Measurements from ENCODE around the gene GEMIN4. TPM values are rescaled to one million over a fixed set of nuclear protein-coding genes. Genes with fewer than 3 reads are reported as not detected.
"Not testable (repeated sequence)": the region's sequence is repeated elsewhere in the genome, so short reads cannot be mapped to it uniquely, and the experiment has no call there.

Gene GEMIN4
- 19.7 and 20.3 TPM in 2 replicates for total RNA-seq (2014; rRNA removed; shearing (Covaris generic))

- peak within 1 kb of the TSS; percentile 66 for H3K27ac ChIP-seq
- peak within 1 kb of the TSS; percentile 85 for H3K4me3 ChIP-seq
- H3K36me3 ChIP-seq: peaks cover 16% of the 10 kb centered on the region
- no peaks in the 10 kb centered on the region for H3K9me3 ChIP-seq (replicated peaks)
- H3K27me3 ChIP-seq: no peaks in the 10 kb centered on the region
- DNase-seq: peak; percentile 87 to 89
- no peaks in the 10 kb centered on the region for H3K4me1 ChIP-seq
These were observed at the start of gene GEMIN4 for GRCh38 chr17:752002-752619. GEMIN4 (minus strand) TSS chr17:752264; CDS start chr17:752142, 122 bp downstream.

GRCh38 chr17:801660-802059 lies 49.6 kb upstream of the GEMIN4 start:
- H3K4me3 ChIP-seq: no peak overlapping the region
- H3K36me3 ChIP-seq: no peaks in the 10 kb centered on the region
- no peaks in the 10 kb centered on the region for H3K9me3 ChIP-seq (replicated peaks)
- H3K27me3 ChIP-seq: no peaks in the 10 kb centered on the region
- no peak overlapping the region for H3K27ac ChIP-seq
- no peaks in the 10 kb centered on the region for H3K4me1 ChIP-seq
- no peak for DNase-seq

GRCh38 chr17:800446-801242 lies 48.6 kb upstream of the GEMIN4 start:
- Histone ChIP-seq H3K27ac (no peak overlapping the region), H3K9me3 (replicated peaks) (no peaks in the 10 kb centered on the region), H3K4me3 (no peak overlapping the region), H3K36me3 (no peaks in the 10 kb centered on the region), H3K27me3 (no peaks in the 10 kb centered on the region), H3K4me1 (no peaks in the 10 kb centered on the region)
- DNase-seq: no peak

GRCh38 chr17:799261-799660 lies 47.2 kb upstream of the GEMIN4 start:
- no peak overlapping the region for H3K4me3 ChIP-seq
- H3K27ac ChIP-seq: no peak overlapping the region
- no peaks in the 10 kb centered on the region for H3K27me3 ChIP-seq
- DNase-seq: no peak
- H3K4me1 ChIP-seq: no peaks in the 10 kb centered on the region
- H3K36me3 ChIP-seq: no peaks in the 10 kb centered on the region
- H3K9me3 ChIP-seq (replicated peaks): no peaks in the 10 kb centered on the region

GRCh38 chr17:798246-798645 lies 46.2 kb upstream of the GEMIN4 start:
- Histone ChIP-seq H3K9me3 (replicated peaks) (no peaks in the 10 kb centered on the region), H3K4me3 (no peak overlapping the region), H3K27me3 (no peaks in the 10 kb centered on the region), H3K36me3 (no peaks in the 10 kb centered on the region), H3K27ac (no peak overlapping the region), H3K4me1 (no peaks in the 10 kb centered on the region)
- DNase-seq: no peak

GRCh38 chr17:797236-797840 lies 45.3 kb upstream of the GEMIN4 start:
- Histone ChIP-seq H3K4me1 (no peaks in the 10 kb centered on the region), H3K4me3 (no peak overlapping the region), H3K9me3 (replicated peaks) (no peaks in the 10 kb centered on the region), H3K27me3 (no peaks in the 10 kb centered on the region), H3K36me3 (no peaks in the 10 kb centered on the region), H3K27ac (no peak overlapping the region)
- DNase-seq: no peak

GRCh38 chr17:796609-797008 lies 44.5 kb upstream of the GEMIN4 start:
- no peaks in the 10 kb centered on the region for H3K27me3 ChIP-seq
- DNase-seq: no peak
- H3K36me3 ChIP-seq: no peaks in the 10 kb centered on the region; the same call in 1 of the 2 replicates
- no peaks in the 10 kb centered on the region for H3K4me1 ChIP-seq
- no peak overlapping the region for H3K27ac ChIP-seq
- H3K4me3 ChIP-seq: no peak overlapping the region
- H3K9me3 ChIP-seq (replicated peaks): no peaks in the 10 kb centered on the region

GRCh38 chr17:795721-796120 lies 43.7 kb upstream of the GEMIN4 start:
- H3K4me3 ChIP-seq: no peak overlapping the region
- H3K36me3 ChIP-seq: peaks cover 3% of the 10 kb centered on the region; the same call in 1 of the 2 replicates
- H3K27ac ChIP-seq: no peak overlapping the region
- DNase-seq: no peak
- H3K27me3 ChIP-seq: no peaks in the 10 kb centered on the region
- H3K9me3 ChIP-seq (replicated peaks): no peaks in the 10 kb centered on the region
- H3K4me1 ChIP-seq: no peaks in the 10 kb centered on the region

GRCh38 chr17:795276-795675 lies 43.2 kb upstream of the GEMIN4 start:
- Histone ChIP-seq H3K27ac (no peak overlapping the region), H3K36me3 (peaks cover 3% of the 10 kb centered on the region; the same call in 1 of the 2 replicates), H3K27me3 (no peaks in the 10 kb centered on the region), H3K4me1 (no peaks in the 10 kb centered on the region), H3K4me3 (no peak overlapping the region), H3K9me3 (replicated peaks) (no peaks in the 10 kb centered on the region)
- no peak for DNase-seq

- DNase-seq: no peak
- H3K4me3 ChIP-seq: no peak overlapping the region
- no peaks in the 10 kb centered on the region for H3K27me3 ChIP-seq
- no peak overlapping the region for H3K27ac ChIP-seq
- H3K36me3 ChIP-seq: peaks cover 3% of the 10 kb centered on the region; the same call in 1 of the 2 replicates
- no peaks in the 10 kb centered on the region for H3K4me1 ChIP-seq
- H3K9me3 ChIP-seq (replicated peaks): no peaks in the 10 kb centered on the region
These were observed 42.8 kb upstream of the GEMIN4 start for GRCh38 chr17:794876-795275.

GRCh38 chr17:792277-792676 lies 40.2 kb upstream of the GEMIN4 start:
- no peaks in the 10 kb centered on the region for H3K27me3 ChIP-seq
- peaks cover 7% of the 10 kb centered on the region for H3K36me3 ChIP-seq
- no peak for DNase-seq
- no peak overlapping the region for H3K4me3 ChIP-seq
- no peaks in the 10 kb centered on the region for H3K4me1 ChIP-seq
- no peaks in the 10 kb centered on the region for H3K9me3 ChIP-seq (replicated peaks)
- no peak overlapping the region for H3K27ac ChIP-seq

- Histone ChIP-seq H3K36me3 (peaks cover 7% of the 10 kb centered on the region), H3K27ac (no peak overlapping the region), H3K4me3 (no peak overlapping the region), H3K27me3 (no peaks in the 10 kb centered on the region), H3K4me1 (no peaks in the 10 kb centered on the region), H3K9me3 (replicated peaks) (no peaks in the 10 kb centered on the region)
- no peak for DNase-seq
These were observed 39.8 kb upstream of the GEMIN4 start for GRCh38 chr17:791829-792228.

- not testable (repeated sequence) for H3K9me3 ChIP-seq (replicated peaks); H3K27me3 ChIP-seq; H3K27ac ChIP-seq; H3K4me3 ChIP-seq; H3K4me1 ChIP-seq; H3K36me3 ChIP-seq; DNase-seq
These were observed 38.8 kb upstream of the GEMIN4 start for GRCh38 chr17:790874-791247.

GRCh38 chr17:789931-790873 lies 38.1 kb upstream of the GEMIN4 start:
- not testable (repeated sequence) for H3K36me3 ChIP-seq; H3K4me1 ChIP-seq; H3K9me3 ChIP-seq (replicated peaks); H3K27me3 ChIP-seq; H3K4me3 ChIP-seq; H3K27ac ChIP-seq; DNase-seq

Measured in SJCRH30 (cell line).